WERI-Rb-1 (cell line): ENCODE results near the gene UGP2.

Experiments
- DNase-seq: peaks from one replicate; pipeline ENCODE4 v3.0.0-alpha.2; 2020
- H3K27ac ChIP-seq: fragments of 250-450 bp; sonication (Bioruptor Pico); 2 replicates; pipeline ENCODE4 v1.5.1; 2020; ENCODE audit warnings: mild to moderate bottlenecking, moderate library complexity
- H3K27me3 ChIP-seq: fragments of 250-450 bp; sonication (Bioruptor Pico); 2 replicates; pipeline ENCODE4 v1.5.1; 2021; ENCODE audit warnings: mild to moderate bottlenecking, low read depth, moderate library complexity; ENCODE audit not compliant: insufficient read depth, severe bottlenecking
- H3K36me3 ChIP-seq: fragments of 250-450 bp; sonication (Bioruptor Pico); 2 replicates; pipeline ENCODE4 v1.5.1; 2020; ENCODE audit warnings: mild to moderate bottlenecking, moderate library complexity
- H3K4me3 ChIP-seq: 2 replicates; pipeline ENCODE4 v1.5.1; 2011; ENCODE audit warnings: low read depth, mild to moderate bottlenecking, control low read depth, low read length
- H3K9me3 ChIP-seq: fragments of 250-450 bp; sonication (Bioruptor Pico); 2 replicates; pipeline ENCODE4 v1.5.1; 2021; ENCODE audit warnings: mild to moderate bottlenecking, moderate library complexity; ENCODE audit not compliant: severe bottlenecking
- TF ChIP-seq, protein P1 (sequence below): IDR thresholded peaks from 2 replicates; pipeline ENCODE4 v1.5.1; 2011; ENCODE audit warnings: low read depth, mild to moderate bottlenecking, control low read depth, inconsistent platforms, low read length

UGP2 gene

GRCh38 chr2:63855418-63856302 is 14.0 kb downstream of the UGP2 start:
- Histone ChIP-seq H3K36me3 (peaks cover 32% of the 10 kb centered on the region), H3K27ac (no peak overlapping the region), H3K27me3 (no peaks in the 10 kb centered on the region), H3K9me3 (no peaks in the 10 kb centered on the region), H3K4me3 (no peak overlapping the region)
- no peak for DNase-seq
- TF ChIP-seq, protein P1, sequence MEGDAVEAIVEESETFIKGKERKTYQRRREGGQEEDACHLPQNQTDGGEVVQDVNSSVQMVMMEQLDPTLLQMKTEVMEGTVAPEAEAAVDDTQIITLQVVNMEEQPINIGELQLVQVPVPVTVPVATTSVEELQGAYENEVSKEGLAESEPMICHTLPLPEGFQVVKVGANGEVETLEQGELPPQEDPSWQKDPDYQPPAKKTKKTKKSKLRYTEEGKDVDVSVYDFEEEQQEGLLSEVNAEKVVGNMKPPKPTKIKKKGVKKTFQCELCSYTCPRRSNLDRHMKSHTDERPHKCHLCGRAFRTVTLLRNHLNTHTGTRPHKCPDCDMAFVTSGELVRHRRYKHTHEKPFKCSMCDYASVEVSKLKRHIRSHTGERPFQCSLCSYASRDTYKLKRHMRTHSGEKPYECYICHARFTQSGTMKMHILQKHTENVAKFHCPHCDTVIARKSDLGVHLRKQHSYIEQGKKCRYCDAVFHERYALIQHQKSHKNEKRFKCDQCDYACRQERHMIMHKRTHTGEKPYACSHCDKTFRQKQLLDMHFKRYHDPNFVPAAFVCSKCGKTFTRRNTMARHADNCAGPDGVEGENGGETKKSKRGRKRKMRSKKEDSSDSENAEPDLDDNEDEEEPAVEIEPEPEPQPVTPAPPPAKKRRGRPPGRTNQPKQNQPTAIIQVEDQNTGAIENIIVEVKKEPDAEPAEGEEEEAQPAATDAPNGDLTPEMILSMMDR = no peak

DNA sequence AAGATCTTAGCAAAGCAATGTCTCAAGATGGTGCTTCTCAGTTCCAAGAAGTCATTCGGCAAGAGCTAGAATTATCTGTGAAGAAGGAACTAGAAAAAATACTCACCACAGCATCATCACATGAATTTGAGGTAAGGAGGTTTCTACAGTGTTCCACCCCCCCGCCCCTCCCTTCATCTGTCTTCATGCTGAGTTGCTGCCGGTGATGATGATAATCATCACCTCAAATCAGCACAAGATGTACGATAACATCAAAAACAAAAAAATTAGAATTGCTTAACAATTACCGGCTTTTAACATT is 14.6 kb downstream of the UGP2 start:
- no peaks in the 10 kb centered on the region for H3K27me3 ChIP-seq
- no peak overlapping the region for H3K27ac ChIP-seq
- TF ChIP-seq, protein P1 = no peak
- DNase-seq = no peak
- H3K36me3 ChIP-seq = peaks cover 32% of the 10 kb centered on the region
- H3K9me3 ChIP-seq = no peaks in the 10 kb centered on the region
- H3K4me3 ChIP-seq = no peak overlapping the region

DNA sequence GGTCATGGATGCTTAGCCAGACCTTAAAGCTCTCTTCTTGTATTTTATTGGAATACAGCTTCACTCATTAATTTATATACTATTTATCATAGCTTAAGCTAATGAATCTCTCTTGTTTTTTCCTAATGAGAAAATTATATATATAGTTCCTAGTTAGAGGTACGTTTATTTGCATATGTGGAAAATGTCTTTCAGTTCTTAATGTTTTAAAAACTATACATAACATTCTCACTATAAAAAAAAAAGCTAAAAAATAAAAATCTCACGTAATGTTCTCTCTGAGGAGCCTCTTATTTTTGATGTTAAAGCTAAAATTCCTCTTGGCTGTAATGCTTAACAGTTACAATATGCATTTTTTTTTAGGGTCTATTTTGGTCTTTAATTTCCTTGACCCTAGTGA is 16.6 kb downstream of the UGP2 start:
- peaks cover 43% of the 10 kb centered on the region for H3K36me3 ChIP-seq

GRCh38 chr2:63861220-63861822 is 19.6 kb downstream of the UGP2 start:
- no peak overlapping the region for H3K4me3 ChIP-seq
- peak; percentile 60 for DNase-seq
- H3K36me3 ChIP-seq = peaks cover 57% of the 10 kb centered on the region
- H3K27me3 ChIP-seq = no peaks in the 10 kb centered on the region
- no peaks in the 10 kb centered on the region for H3K9me3 ChIP-seq
- no peak overlapping the region for H3K27ac ChIP-seq
- TF ChIP-seq, protein P1 = peak; percentile 54

More for the DNA sequence above, 16.6 kb downstream of the UGP2 start:
- DNase-seq = no peak
- no peaks in the 10 kb centered on the region for H3K9me3 ChIP-seq
- no peaks in the 10 kb centered on the region for H3K27me3 ChIP-seq
- no peak overlapping the region for H3K27ac ChIP-seq
- TF ChIP-seq, protein P1 = no peak
- H3K4me3 ChIP-seq = no peak overlapping the region

DNA sequence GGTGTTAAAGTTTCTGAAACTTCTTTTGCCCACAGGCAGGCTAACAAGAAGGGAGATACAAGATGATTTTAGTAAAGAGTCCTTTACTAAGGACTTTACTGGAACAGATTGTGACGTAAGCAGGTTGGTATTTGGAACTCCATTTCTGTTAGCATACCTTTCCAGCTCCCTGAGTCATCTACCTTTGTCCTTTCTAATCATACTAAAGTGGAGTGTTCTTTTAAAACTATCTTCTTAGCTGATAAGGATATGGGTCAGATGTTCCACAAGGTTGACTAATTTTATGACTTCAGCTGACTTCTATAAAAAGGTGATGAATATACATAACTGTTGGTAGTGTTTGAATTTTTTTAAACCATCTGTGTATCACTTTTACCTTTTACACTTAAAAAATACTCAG is 21.1 kb downstream of the UGP2 start:
- Histone ChIP-seq H3K9me3 (no peaks in the 10 kb centered on the region), H3K4me3 (no peak overlapping the region), H3K27ac (no peak overlapping the region), H3K36me3 (peaks cover 48% of the 10 kb centered on the region), H3K27me3 (no peaks in the 10 kb centered on the region)
- TF ChIP-seq, protein P1 = no peak
- DNase-seq = no peak
